ENCODE results near the gene CD74. TPM values are rescaled to one million over a fixed set of nuclear protein-coding genes. Genes with fewer than 3 reads are reported as not detected.
A peak's percentile ranks its signal among the peaks of the same experiment; 100 is the strongest.

The CD74 gene
- total RNA-seq, 2 donors from 2014 or later, result 477 to 721 TPM

- H3K27ac Mint-ChIP-seq, result peak overlapping the region; percentile 39
- peaks cover 12% of the 10 kb centered on the region for H3K36me3 Mint-ChIP-seq (ENCODE audit: low read depth)
Measured at GRCh38 chr5:150394131-150394530, 18.6 kb downstream of the CD74 start.

DNA sequence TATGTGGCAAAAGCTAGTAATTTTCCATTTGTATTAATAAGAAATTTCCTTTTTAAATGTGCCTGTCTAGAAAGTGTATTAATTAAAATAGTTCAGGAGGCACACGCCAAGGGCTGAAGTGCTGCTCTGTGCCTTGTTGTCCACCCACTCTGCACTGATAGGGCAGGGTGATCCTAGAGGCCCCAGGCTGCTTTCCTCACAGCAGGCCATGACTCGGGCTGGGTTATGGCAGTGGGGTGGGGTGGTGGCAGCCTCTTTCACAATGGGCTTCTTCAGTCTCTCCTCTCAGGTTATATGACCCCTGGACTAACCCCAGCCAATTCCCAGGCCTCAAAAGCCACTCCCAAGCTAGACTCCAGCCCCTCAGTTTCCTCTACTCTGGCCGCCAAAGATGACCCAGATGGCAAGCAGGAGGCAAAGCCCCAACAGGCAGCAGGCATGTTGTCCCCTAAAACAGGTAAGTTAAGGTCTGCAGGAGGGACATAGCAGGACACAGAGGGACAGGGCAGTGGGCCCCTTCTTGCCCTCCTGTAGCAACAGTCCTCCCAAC lies 19.5 kb downstream of the CD74 start:
- peaks cover 10% of the 10 kb centered on the region for H3K36me3 Mint-ChIP-seq (ENCODE audit: low read depth)
- H3K27me3 Mint-ChIP-seq, result no peaks in the 10 kb centered on the region
- no peaks in the 10 kb centered on the region for H3K9me3 ChIP-seq (ENCODE audit: control insufficient read depth, low read length, poor library complexity, severe bottlenecking)
- ATAC-seq, result no peak
- H3K4me3 Mint-ChIP-seq, result no peak overlapping the region
- peak overlapping the region; percentile 39 for H3K27ac Mint-ChIP-seq
- peaks cover 8% of the 10 kb centered on the region for H3K4me1 Mint-ChIP-seq
- DNase-seq, result no peak

More at GRCh38 chr5:150394131-150394530, 18.6 kb downstream of the CD74 start:
- Mint-ChIP-seq H3K4me1 (peaks cover 8% of the 10 kb centered on the region), H3K27me3 (no peaks in the 10 kb centered on the region), H3K4me3 (no peak overlapping the region)
- no peaks in the 10 kb centered on the region for H3K9me3 ChIP-seq (ENCODE audit: control insufficient read depth, low read length, poor library complexity, severe bottlenecking)
- DNase-seq, result no peak
- no peak for ATAC-seq

DNA sequence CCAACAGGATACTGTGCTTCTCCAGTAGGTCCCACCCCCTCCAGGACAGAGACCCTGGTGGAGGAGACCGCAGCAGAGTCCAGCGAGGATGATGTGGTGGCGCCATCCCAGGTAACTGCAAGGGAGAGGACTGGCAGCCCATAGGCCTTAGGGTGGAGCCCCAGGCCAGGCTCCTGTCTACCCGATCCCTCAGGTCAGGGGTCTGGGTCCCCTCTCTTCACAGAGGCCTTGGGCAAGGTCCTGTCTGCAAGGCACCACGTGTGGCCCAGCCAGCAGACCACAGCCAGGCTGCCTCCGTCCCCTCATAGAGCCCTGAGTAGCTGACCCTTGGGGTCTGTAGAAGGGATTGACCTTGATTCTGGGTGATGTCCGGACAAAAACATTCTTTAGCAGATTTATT lies 20.0 kb downstream of the CD74 start:
- peaks cover 8% of the 10 kb centered on the region for H3K4me1 Mint-ChIP-seq
- no peaks in the 10 kb centered on the region for H3K9me3 ChIP-seq (ENCODE audit: control insufficient read depth, low read length, poor library complexity, severe bottlenecking)
- H3K4me3 Mint-ChIP-seq, result no peak overlapping the region
- no peak for DNase-seq
- peaks cover 9% of the 10 kb centered on the region for H3K36me3 Mint-ChIP-seq (ENCODE audit: low read depth)
- no peak overlapping the region for H3K27ac Mint-ChIP-seq
- no peak for ATAC-seq
- no peaks in the 10 kb centered on the region for H3K27me3 Mint-ChIP-seq

- DNase-seq (no peak), ATAC-seq (no peak)
- Mint-ChIP-seq H3K36me3 (ENCODE audit: low read depth) (peaks cover 9% of the 10 kb centered on the region), H3K27ac (peak overlapping the region; percentile 65), H3K4me1 (peaks cover 8% of the 10 kb centered on the region), H3K27me3 (no peaks in the 10 kb centered on the region), H3K4me3 (no peak overlapping the region)
- no peaks in the 10 kb centered on the region for H3K9me3 ChIP-seq (ENCODE audit: control insufficient read depth, low read length, poor library complexity, severe bottlenecking)
Measured at GRCh38 chr5:150391986-150392385, 20.7 kb downstream of the CD74 start.

GRCh38 chr5:150391064-150391834 lies 21.5 kb downstream of the CD74 start:
- peak overlapping the region; percentile 65 for H3K27ac Mint-ChIP-seq

DNA sequence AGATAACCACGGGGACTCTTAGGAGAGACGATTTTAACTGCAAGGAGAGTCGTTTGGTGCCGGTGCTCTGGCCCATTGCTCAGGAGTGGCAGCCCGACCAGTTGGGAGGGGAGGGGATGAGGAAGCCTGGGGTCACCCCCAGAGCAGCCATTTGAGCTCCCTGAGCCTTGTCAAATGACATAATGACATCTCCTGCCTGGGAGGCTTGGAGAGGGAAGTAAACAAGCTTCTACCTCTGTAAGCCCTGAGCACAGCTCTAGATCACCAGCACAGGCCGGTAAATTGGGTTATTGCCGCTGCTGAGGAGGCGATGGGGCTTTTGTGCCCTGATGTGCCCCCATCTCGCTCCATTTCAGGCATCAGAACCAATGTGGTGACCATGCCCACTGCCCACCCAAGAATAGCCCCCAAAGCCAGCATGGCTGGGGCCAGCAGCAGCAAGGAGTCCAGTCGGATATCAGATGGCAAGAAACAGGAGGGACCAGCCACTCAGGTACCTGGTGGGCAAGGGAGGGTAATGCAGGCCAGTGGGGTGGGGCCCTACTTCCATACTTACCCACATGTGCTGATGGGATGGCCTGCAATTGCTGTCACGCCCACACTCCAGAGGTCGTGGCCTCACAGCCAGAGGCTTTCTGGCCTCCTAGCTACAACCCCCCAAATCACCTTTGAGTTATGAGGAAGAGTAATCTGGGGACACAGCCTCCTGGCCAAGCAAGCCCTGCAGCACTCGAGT lies 23.0 kb downstream of the CD74 start:
- H3K4me3 Mint-ChIP-seq, result no peak overlapping the region
- no peaks in the 10 kb centered on the region for H3K27me3 Mint-ChIP-seq
- DNase-seq (no peak), ATAC-seq (no peak)
- H3K27ac Mint-ChIP-seq, result peak overlapping the region; percentile 78
- no peaks in the 10 kb centered on the region for H3K36me3 Mint-ChIP-seq (ENCODE audit: low read depth)
- no peaks in the 10 kb centered on the region for H3K9me3 ChIP-seq (ENCODE audit: control insufficient read depth, low read length, poor library complexity, severe bottlenecking)
- H3K4me1 Mint-ChIP-seq, result peaks cover 4% of the 10 kb centered on the region

More at GRCh38 chr5:150391064-150391834, 21.5 kb downstream of the CD74 start:
- Mint-ChIP-seq H3K27me3 (no peaks in the 10 kb centered on the region), H3K4me3 (peak overlapping the region; percentile 28), H3K36me3 (ENCODE audit: low read depth) (peaks cover 4% of the 10 kb centered on the region), H3K4me1 (peaks cover 7% of the 10 kb centered on the region)
- no peaks in the 10 kb centered on the region for H3K9me3 ChIP-seq (ENCODE audit: control insufficient read depth, low read length, poor library complexity, severe bottlenecking)
- ATAC-seq (no peak), DNase-seq (no peak)

- ATAC-seq, result no peak
- no peaks in the 10 kb centered on the region for H3K27me3 Mint-ChIP-seq
- H3K36me3 Mint-ChIP-seq (ENCODE audit: low read depth), result peaks cover 3% of the 10 kb centered on the region
- peak overlapping the region; percentile 64 for H3K4me3 Mint-ChIP-seq
- H3K9me3 ChIP-seq (ENCODE audit: control insufficient read depth, low read length, poor library complexity, severe bottlenecking), result no peaks in the 10 kb centered on the region
- H3K27ac Mint-ChIP-seq, result peak overlapping the region; percentile 29
- peaks cover 3% of the 10 kb centered on the region for H3K4me1 Mint-ChIP-seq
- DNase-seq, result no peak
Measured at GRCh38 chr5:150386024-150386855, 26.5 kb downstream of the CD74 start.

DNA sequence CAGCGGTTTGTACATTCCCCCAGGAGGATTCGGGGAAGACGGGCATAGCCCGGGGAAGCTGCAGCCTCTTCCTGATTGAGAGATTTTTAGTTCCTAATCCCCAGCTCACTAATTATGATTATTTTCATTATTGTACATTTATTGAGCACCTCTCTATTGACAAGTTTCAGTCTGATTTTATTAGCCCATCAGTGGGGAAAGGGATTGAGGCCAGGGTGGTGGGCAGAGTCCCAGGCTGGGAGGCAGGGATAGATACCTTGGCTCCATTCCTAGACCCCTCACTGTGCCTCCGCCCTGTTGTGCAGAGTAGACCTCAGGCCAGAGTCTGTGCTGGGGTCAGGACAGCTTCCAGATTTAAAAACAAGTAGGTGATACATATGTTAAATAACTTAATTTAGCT lies 28.0 kb downstream of the CD74 start:
- Mint-ChIP-seq H3K36me3 (ENCODE audit: low read depth) (peaks cover 3% of the 10 kb centered on the region), H3K27me3 (no peaks in the 10 kb centered on the region), H3K4me3 (no peak overlapping the region), H3K27ac (peak overlapping the region; percentile 75), H3K4me1 (peaks cover 2% of the 10 kb centered on the region)
- no peaks in the 10 kb centered on the region for H3K9me3 ChIP-seq (ENCODE audit: control insufficient read depth, low read length, poor library complexity, severe bottlenecking)
- ATAC-seq (no peak), DNase-seq (no peak)

DNA sequence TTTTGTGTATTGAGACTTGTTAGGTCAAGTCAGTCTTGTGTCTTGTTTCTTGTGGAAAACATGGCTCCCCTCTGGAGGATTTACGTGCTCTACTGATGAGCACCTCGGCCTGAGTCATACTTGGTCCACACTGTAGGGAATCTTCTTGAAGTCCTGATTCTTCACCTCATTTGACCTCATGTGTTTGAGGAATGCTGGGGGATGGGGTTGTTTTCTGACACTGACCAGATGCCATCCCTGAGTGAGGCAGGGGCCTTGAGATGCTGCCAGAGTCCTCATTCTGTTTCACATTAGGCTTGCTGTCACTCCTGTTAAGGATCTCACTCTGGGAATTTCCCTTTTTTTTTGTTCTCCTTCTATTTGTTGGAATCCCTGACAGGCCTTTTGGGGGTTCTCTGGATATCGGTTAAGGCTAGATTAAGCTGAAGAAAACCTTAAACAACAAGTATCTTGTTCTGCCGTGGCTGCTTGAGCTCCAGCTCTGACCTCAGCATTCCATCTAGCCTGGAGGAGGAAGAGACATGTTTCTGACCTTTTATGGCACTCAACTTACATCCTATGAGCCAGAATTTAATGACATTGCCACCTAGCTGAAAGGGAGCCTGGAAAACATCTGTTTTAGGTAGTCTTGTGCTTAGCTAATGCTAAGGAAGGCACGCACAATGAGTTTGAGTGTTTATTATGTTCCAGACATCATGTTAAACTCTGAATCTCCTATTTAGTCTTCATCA lies 34.6 kb downstream of the CD74 start:
- DNase-seq (no peak), ATAC-seq (no peak)
- peaks cover 6% of the 10 kb centered on the region for H3K4me1 Mint-ChIP-seq
- peaks cover 14% of the 10 kb centered on the region for H3K36me3 Mint-ChIP-seq (ENCODE audit: low read depth)
- H3K27ac Mint-ChIP-seq, result peak overlapping the region; percentile 65
- H3K9me3 ChIP-seq (ENCODE audit: control insufficient read depth, low read length, poor library complexity, severe bottlenecking), result no peaks in the 10 kb centered on the region
- no peak overlapping the region for H3K4me3 Mint-ChIP-seq
- no peaks in the 10 kb centered on the region for H3K27me3 Mint-ChIP-seq

DNA sequence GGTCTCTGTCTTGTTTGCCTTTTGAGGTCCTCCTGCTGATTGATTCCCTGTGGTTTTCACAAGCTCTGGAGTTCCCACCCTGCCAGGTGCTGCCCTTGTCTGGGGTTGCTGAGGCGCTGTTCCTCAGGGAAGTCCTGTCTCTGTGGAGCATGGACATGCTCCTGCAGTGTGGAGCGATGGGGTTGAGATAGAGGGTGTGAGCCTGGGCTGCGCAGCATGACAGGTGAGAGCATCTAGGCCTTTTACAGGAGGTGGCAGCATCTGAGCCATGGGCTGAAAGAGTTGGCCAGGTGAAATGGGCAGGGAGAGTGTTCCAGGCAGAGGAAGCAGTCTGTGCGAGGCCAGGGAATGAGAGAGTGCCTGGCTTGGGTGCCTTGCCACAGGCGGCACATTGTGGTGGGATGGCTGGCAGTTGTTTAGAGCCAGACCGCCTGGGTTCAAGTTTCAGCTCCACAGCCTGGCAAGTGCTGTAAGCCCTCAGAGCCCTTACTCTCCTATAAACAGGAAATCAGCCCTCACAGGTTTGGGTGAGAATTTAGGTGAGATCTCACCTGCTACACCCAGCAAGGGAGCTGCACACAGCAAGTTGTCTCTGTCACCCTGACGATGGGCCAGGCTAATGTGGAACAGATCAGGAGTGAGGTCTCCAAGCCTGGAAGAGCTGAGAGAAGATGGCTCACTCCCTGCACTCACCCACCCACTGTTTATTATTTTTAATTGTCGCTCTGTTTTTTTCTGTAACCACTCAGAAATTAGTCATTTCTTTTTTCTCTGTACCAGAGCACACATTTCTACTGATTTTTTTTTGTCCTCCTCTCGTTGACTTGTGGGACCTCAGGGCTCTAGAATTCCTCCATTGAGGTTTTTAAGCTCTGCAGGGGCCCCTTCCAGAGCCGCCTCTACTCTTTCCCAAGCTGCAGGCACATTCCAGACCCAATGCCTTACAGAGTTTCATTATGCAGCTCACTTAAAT lies 35.6 kb downstream of the CD74 start:
- H3K36me3 Mint-ChIP-seq (ENCODE audit: low read depth), result peaks cover 17% of the 10 kb centered on the region
- ATAC-seq (no peak), DNase-seq (no peak)

GRCh38 chr5:150374651-150375050 lies 38.1 kb downstream of the CD74 start:
- ATAC-seq (no peak), DNase-seq (no peak)
- Mint-ChIP-seq H3K27ac (no peak overlapping the region), H3K4me3 (no peak overlapping the region), H3K4me1 (peaks cover 4% of the 10 kb centered on the region), H3K27me3 (no peaks in the 10 kb centered on the region), H3K36me3 (ENCODE audit: low read depth) (peaks cover 24% of the 10 kb centered on the region)
- H3K9me3 ChIP-seq (ENCODE audit: control insufficient read depth, low read length, poor library complexity, severe bottlenecking), result no peaks in the 10 kb centered on the region

More for the DNA sequence above, 35.6 kb downstream of the CD74 start:
- Mint-ChIP-seq H3K4me3 (peak overlapping the region; percentile 45), H3K4me1 (peaks cover 6% of the 10 kb centered on the region), H3K27ac (no peak overlapping the region), H3K27me3 (no peaks in the 10 kb centered on the region)
- no peaks in the 10 kb centered on the region for H3K9me3 ChIP-seq (ENCODE audit: control insufficient read depth, low read length, poor library complexity, severe bottlenecking)
